ENCODE results near the gene ARAP1.

Gene ARAP1

DNA sequence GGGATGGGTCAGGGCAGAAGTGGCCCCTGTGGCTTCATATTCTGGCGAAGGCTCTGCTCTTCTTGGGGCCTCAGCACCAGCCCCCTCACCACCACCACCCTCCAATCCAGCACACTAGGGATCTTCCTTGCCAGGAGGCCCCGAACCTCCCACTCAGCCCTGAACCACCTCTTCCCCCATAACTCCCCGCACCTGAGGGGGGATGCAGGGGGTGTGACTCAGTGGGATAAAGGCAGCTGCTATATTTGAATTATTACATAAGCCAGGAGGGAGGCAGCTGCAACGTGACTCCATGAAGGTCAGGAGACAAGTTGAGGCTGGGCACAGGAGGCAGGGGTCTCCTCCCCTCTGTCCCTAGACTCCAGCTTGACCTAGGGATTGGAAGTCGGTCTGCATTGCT, 72.3 kb downstream of the ARAP1 start:
- DNase-seq = no peak

DNA sequence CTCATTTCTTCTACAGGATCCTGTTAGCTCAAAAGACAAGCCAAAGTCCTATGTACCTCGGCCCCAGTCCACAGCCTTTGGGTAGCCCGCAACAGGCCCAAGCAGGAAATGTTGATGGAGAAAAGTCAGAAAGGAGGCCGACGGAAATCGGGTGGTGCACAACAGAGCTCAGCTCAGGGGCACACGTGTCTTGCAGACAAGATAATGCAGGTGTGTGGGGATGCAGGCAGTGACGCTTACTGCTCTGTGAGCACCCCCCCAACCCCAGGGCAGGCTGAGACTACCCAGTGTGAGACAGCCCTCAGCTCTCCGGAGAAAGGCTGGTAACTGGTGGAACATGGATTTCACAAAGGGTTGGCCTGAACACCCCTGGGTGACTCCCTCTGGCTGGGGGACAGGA, 73.7 kb downstream of the ARAP1 start:
- no peak for DNase-seq

DNA sequence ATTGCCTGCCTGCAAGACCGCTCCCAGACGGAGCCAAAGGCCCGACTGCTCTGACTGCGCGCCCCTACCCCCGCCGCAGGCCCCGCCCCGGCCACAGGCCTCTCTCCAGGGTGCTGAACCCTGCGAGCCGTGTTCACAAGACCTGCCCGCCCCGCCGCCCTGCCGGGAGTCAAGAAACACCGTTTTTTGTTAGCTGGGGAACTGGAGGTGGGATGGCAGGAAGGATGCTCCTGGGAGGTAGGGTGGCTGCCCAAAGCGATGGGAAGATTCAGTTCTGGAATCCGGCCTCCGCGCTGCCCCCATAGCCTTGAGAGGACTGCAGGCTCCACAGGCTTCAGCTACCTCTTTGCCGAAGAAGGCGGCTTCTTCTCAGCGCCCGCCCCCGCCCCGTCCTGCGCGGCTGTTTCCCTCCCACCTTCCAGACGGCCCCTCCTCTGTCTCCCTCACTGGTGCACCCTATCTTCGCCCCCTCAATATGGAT, 75.3 kb downstream of the ARAP1 start:
- DNase-seq = no peak

DNA sequence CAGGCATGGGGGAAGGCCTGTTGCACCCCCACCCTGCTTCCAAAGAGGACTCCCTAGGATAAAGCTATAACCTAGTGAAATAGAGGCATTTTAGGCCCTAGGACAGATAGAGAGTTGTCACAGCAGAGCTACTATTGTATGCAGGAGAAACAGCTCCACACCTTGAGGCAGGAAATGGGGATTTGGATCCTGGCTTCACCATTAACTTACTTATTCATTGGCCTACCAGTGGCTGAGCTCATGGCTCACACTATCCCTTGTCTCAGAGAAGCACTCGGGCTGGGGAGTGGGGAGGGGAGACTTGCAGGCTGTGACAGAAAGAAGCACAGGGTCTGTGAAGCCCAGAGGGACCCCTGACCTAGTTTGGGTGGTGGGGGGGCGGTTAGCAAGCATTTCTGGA, 77.0 kb downstream of the ARAP1 start:
- DNase-seq = no peak

DNA sequence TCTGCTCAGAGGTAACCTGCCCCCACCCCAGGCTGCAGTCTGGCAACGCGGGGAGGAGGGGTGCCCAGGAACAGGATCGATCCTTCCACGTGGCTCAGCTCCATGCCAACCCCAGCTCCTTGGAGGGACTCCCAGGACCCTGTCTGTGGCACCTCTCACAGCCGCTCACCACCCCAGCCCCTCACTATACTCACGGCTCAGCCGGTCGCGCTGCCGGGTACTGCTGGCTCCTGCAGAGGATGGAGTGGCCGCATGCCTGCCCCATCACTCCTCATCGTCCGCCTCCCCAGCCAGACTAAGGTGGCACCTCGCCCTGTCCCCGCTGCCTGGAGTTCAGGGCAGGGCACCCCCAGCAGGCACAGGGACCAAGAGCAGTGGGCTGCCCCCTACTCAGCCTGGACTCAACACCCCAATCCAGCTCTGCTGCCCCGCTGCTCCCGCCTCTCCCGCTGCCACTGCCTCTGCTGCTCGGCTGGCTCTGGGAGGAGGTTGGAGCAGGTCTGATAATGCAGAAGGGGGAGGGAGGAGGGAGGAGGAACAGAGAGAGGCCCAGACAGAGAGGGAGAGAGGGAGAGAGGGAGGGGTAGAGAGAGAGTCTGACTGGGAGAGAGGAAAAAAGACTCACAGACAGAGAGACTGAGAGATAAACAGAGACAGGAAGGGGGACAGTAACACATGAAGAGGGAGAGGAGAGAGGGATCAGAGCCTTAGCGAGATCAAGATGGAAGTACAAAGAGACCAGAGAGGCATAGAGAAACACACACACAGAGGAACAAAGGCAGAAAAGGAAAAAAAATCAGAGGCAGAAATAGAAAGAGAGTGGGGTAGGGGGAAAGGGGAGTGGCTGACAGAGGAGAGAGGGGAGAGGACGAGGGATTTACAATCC, 78.0 kb downstream of the ARAP1 start, which contains the start of gene PDE2A:
PDE2A (minus strand) TSS at position 480 of the 886 bp plus-strand sequence; CDS start at position 265, 215 bp downstream.
- no peak for DNase-seq

DNA sequence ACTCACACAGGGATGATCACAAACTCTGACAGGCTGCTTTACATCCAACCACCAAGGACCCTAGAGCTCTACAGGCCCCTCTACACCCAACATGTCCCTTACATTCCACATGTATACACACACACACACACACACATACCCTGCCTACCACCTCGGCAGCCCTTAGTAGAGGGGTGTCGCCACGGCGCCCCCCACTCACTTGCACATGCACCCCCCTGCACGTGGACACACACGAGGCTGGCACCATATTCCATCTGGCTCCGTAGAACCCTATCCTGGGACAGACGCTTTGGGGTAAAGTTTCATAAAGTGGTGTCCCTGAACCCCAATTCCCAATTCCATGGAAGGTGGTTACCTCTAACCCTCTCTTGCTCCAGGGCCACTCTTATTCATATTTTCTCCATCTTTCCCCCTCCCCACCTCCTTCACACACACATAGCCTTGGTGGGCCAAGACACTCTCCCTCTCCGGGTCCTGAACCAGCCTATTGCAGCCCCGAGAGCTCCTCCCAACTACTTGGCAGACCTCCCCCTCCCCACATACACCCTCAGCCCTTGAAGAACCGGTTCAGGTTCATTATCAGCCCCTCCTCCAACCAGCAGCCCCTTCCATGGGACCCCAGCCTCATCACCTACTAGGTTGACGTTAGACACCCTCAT, 78.8 kb downstream of the ARAP1 start:
- DNase-seq = no peak

DNA sequence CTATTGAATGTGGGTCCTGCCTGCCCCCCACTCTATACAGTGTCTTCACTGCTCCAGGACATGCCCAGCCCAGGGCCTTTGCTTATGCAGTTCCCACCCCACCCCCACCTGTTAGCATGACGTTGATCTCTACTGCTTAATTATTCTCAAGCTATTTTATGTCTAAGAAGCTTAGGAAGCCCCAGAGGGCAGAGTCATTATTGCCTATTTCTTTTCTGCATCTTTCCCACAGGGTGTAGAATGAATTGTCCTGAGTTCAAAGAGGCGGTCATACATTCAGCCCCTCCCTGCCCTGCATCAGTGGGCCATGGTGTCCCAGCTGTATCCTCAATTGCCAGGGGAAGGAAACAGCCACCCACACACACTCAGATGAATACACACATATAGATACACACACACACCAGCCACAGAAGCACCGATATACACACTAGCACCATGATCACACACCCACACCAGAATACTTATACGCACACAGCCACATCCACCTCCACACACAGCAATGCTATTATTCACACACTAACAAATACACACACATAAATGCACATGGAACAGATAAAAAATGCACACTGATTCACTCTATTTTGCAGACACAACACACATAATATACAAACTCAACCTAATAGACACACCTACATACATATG, 79.5 kb downstream of the ARAP1 start:
- DNase-seq = no peak

DNA sequence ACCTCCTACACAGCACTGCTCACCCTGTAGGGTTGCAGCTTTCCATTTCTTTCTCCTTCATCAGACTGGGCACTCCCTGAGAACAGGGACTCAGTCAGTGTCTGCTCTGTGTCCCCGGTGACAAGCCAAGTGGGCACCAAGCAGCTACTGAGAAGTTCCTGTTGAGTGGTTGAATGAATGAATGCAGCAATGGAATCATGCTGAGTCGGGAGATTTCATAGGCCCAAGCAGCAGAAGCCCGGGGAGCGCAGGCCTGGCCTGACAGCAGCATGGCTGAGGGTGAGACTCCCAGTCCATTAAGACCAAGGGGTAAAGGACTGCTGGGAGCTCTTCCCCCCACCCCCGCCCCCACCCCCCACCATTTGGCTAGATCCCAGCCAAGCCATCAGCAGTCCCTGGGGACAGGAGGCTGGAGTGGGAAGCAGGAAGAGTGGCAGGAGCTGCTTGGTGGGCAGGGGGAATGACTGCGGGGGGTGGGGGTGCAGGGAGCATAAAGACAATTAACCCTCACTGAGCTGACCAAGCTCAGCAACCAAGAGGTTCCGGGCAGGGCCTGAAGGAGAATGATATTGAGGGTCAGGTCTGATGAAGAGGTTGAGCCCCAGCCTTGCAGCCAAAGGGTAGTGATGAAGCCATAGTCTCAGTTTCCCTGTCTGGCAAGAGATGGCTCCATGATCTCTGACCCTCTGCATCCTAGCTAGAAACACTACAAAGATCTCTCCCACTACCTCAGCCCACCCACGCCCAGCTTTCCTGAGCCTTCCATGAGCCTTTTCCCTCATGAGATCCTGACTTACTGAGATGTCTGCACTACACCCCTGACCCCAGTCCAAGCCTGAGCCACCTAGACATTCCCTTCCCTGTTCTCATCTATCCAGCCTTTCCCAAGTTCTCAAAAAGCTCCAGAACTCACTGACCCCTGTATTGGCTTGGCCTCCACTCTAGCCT, 80.8 kb downstream of the ARAP1 start:
- no peak for DNase-seq

DNA sequence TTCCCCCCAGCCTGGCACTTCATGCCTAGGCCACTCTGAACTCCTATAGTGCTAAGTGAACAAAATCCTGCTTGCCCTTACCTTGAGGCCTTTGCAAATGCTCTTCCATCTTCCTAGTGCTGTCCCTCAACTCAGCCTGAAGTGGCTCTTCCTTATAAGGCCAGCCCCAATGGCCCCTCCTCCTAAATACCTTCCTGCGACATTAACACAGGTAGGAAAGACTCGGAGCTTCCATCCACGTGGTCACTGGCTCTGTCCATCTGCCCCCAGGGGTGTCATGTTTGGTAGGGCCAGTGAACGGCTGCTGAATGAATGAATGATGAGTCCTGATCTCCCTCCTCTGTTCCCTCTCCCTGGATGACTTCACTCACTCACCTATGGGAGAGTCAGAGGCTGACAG, 82.2 kb downstream of the ARAP1 start:
- no peak for DNase-seq

DNA sequence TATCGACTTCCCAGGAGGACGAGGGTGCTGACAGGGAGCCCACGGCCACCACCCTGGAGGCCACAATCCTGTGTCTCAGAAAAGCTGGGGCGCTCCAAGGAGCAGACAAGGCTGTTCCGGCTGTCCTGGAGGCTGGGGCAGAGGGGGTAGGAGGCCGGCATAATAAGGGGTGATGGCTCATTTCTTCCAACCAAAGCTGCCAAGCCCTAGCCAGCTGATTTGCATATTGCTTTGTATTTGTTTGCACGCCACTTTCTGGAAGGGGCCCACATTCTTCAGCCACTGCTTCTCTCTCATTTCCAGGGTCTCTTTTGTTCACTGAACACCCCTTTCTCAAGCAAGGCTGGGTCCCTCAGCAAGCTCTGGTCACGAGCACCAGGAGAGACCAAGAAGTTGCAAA, 82.7 kb downstream of the ARAP1 start:
- no peak for DNase-seq

DNA sequence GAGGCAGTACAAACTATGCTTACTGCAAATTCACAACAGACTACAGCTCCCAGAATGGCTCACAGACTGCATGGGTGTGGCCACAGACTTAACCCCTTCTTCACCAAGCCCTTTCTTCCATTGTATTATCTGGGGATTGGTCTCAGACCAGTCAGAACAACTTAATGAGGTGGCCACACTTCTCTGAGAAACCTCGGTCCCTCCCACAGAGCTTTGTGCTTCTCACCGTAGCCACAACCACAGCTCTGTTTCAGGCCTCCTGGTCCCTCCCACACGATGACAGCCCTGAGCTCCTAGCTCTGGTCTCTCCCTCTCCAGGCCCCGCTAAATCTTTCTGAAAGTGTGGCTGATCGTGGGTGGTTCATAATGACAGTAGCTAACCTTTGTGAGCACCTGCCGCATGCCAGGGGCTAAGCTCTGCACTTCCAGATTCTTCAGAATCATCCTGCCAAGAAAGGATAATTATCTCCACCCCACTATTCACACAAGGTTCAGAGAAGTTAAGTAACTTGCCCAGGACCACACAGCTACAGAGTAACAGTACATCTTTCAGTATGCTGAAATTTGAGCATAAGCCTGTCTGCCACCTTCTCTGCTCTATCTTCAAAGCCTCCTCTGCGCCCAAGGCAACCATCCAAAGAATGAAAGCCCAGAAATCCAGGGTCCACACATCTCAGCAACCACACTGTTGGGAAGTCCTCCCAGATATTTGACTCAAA, 83.4 kb downstream of the ARAP1 start:
- no peak for DNase-seq

DNA sequence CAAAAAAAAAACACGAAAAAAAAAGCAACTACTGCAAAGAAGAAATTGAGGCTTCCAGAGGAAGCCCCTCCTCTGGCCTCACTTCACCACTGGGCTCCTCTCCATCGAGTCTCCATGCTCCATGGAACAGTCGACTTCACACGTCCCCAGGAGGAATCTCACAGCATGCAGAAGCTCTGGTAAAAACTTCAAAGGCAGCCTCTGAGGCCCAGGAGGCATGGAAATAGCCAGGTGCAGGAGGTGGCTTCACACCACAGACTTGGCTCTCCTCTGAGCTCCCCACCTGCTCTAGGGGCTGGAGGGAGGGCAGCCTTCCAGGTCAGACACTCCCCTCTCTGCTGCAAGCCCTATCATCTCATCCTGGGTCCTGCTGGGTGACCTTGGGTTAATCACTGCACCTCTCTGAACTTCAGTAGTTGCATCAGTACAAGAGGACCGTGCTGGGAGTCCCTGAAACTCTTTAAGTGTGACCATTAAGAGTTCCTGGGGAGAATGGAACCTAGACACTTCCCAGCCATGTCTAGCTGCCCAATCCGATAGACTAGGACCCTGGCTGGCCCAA, 86.2 kb downstream of the ARAP1 start:
- DNase-seq = no peak

DNA sequence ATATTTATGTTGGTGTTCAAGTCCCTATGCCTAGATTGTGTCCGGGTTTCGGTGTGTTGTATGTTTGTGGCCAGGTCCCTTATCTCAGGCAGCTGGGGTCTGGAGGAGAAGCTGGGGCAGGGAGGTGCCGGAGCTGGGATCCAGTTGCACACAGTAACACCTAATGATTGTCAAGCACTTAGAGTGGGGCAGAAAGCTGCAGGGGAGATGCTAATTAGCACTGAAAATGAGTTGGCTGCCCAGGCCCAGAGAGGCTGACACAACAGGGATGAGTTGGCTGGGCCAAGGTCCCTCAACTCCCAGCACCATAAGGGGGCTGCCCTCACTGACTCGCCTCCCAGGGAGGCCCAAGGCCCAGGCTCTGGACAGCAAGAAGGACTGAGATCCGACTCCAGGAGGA, 90.2 kb downstream of the ARAP1 start:
- DNase-seq = no peak

DNA sequence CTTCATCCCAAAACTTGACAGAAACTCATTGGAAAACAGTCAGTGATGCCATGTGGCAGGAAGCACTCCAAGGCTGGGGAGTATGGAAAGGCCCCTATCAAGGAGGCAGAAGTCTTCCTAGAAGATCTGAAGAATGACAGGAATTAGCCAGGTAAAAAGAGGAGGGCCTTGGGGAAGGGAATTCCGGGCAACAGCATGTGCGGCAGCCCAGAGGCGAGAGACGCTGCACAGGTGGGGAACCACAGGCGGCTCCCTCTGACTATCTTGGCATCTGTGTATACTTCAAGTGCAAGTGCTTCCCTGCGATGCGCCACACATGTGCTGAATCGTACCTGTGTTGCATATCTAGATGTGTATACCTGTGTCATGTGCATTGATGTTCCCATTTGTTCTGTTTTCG, 90.7 kb downstream of the ARAP1 start:
- DNase-seq = no peak

DNA sequence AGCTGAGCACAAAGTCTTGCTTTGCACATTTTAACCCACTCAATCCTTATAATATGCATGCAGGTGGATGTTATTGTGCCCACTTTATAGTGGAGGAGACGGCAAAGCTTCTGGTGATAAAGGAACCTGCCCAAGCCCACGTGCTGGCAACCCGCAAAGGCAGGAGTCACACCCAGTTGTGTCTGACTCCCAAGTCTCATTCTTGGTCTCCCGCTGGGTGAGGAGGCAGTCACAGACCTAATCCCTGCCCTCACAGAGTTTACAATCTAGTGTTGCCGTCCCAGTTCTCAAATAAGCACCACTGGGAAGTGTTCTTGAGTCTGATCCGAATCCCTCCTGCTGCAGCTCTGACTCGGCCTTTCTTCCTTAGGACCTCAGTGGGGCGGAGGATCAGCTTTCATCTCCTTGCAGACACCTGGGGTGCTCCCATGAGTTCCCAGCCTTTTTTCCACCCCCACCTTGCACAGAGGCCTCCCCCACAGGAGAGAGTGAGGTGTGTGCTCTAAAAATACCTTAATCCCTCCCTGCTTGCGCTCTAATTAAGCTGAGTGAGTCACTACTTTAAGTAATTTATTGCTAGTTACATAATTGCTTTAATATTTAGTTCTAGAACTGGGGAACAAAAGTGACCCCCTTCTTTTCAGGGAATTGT, 93.1 kb downstream of the ARAP1 start:
- DNase-seq = no peak

DNA sequence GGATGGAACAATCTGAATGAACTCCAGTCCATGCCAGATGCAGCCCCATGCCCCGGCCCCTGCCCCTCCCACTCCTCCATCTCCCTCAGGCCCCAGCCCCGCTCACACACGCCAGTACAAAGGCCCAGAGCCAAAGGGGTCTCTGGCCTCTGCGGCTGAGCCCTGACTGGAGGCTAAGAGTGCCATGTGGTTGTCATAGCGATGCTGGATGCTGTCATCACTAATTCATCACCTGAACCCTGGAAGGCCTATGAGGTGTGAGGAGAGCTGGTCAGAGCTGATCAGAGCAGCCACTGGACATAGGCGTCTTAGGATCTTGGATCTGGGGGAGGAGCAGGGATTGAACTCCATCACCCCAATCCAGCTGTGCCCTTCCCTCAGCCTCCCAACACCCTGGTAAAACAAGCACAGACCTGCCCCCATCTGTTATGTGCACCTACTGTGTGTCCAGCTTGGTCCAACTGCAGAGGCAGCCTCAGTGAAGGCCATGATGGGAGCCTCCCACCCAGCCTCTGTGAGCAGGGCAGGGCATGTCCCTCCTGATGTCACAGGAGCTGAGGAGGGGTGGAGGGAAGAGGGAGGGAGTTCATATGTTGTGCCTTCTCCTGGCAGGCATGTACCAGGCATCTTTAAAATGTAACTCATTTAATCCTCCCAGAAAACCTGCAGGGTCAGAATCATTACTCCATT, 94.7 kb downstream of the ARAP1 start:
- no peak for DNase-seq

DNA sequence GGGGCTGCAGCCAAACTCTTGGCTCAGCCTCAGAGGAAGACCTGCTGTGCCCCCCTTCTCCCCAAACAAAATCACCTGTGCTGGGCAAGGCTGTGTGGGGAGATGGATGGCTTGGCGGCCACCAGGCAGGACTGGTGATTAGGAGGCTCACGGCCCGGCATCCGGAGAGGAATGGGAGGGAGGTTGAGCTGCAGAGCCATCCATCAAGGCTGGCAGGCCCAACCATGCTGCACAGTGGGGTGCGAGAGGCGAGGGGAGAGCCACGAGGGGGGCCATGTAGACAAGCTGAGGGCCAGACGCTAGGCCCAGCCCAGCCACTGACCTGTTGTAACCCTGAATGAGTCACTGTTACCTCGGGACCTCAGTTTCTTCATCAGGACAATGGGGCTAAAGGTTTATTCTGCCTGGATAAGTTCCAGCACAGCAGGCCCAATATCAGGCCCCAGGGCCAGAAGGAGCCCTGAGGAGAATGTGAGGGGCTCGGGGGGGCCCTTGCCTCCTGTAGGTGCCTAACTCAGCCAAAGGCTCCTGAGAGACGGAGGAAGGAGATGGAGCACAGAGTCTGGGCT, 96.2 kb downstream of the ARAP1 start:
- no peak for DNase-seq

DNA sequence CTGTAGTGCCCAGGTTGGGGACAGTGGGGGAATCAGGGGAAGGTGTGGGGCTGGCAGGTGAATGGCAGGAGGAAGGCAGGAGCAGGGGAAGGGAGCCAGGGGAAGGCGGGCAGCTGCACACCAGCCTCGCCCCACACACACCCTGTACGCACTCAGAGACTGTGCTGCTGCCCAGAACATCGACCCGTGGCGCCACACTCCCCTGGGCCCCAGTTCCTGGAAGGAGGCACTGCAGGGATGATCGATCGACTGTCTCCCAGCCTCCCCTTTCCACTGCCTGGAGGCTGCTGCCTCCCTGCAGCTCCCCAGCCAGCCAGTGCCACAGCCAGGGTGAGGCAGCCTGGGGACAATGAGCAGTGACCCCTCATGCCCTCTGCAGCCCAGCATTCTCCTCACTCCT, 97.2 kb downstream of the ARAP1 start:
- DNase-seq = no peak

DNA sequence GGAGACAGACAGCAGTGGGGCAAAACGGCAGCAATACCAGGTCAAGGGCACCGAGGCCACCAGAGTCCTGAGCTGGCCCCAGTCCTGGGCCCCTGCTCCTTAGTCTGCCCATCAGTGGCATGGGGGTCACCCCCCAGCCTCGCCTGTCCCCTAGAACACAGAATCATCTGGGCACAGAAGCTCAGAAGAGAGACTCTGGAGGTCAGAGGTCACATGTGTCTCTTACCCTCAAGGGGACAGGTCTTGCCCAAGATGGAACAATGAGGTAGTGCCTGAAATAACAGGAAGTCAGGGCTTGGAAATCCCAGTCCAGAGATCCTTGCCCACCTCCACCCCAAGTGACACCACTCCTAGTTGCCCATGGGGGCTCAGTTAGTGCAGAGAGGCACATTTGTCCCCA, 98.6 kb downstream of the ARAP1 start:
- no peak for DNase-seq

Measured in SIG-M5 (cell line).